WERI-Rb-1 (cell line): ENCODE data around the gene CCNC.
A peak's percentile ranks its signal among the peaks of the same experiment; 100 is the strongest.

Experiments used
- DNase-seq: peaks from one replicate; pipeline ENCODE4 v3.0.0-alpha.2; 2020
- H3K27ac ChIP-seq: fragments of 250-450 bp; sonication (Bioruptor Pico); 2 replicates; pipeline ENCODE4 v1.5.1; 2020; ENCODE audit warnings: mild to moderate bottlenecking, moderate library complexity
- H3K27me3 ChIP-seq: fragments of 250-450 bp; sonication (Bioruptor Pico); 2 replicates; pipeline ENCODE4 v1.5.1; 2021; ENCODE audit warnings: mild to moderate bottlenecking, low read depth, moderate library complexity; ENCODE audit not compliant: insufficient read depth, severe bottlenecking
- H3K36me3 ChIP-seq: fragments of 250-450 bp; sonication (Bioruptor Pico); 2 replicates; pipeline ENCODE4 v1.5.1; 2020; ENCODE audit warnings: mild to moderate bottlenecking, moderate library complexity
- H3K4me3 ChIP-seq: 2 replicates; pipeline ENCODE4 v1.5.1; 2011; ENCODE audit warnings: low read depth, mild to moderate bottlenecking, control low read depth, low read length
- H3K9me3 ChIP-seq: fragments of 250-450 bp; sonication (Bioruptor Pico); 2 replicates; pipeline ENCODE4 v1.5.1; 2021; ENCODE audit warnings: mild to moderate bottlenecking, moderate library complexity; ENCODE audit not compliant: severe bottlenecking
- TF ChIP-seq, protein P1 (sequence below): IDR thresholded peaks from 2 replicates; pipeline ENCODE4 v1.5.1; 2011; ENCODE audit warnings: low read depth, mild to moderate bottlenecking, control low read depth, inconsistent platforms, low read length

CCNC gene

DNA sequence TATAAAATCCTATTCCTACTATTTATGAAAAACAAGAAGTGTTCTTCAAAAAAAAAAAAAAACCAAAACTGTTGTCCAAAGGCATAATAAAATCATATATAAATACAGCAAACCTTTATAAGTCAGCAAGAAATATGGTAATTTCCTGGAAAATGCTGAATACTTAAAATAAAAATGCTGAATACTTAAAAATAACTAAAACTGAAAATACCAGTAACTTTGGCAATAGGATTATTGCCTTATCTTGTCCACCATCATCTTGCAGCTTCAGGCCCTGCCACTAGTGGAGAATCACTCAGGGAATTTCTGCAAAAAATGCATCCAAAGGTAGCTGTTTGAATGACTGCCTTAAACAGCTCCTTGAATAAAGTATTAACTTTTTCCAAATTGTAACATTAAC, 24.5 kb downstream of the CCNC start:
- Histone ChIP-seq H3K4me3 (no peak overlapping the region), H3K36me3 (peaks cover 55% of the 10 kb centered on the region), H3K27ac (no peak overlapping the region), H3K9me3 (no peaks in the 10 kb centered on the region), H3K27me3 (no peaks in the 10 kb centered on the region)
- TF ChIP-seq, protein P1, sequence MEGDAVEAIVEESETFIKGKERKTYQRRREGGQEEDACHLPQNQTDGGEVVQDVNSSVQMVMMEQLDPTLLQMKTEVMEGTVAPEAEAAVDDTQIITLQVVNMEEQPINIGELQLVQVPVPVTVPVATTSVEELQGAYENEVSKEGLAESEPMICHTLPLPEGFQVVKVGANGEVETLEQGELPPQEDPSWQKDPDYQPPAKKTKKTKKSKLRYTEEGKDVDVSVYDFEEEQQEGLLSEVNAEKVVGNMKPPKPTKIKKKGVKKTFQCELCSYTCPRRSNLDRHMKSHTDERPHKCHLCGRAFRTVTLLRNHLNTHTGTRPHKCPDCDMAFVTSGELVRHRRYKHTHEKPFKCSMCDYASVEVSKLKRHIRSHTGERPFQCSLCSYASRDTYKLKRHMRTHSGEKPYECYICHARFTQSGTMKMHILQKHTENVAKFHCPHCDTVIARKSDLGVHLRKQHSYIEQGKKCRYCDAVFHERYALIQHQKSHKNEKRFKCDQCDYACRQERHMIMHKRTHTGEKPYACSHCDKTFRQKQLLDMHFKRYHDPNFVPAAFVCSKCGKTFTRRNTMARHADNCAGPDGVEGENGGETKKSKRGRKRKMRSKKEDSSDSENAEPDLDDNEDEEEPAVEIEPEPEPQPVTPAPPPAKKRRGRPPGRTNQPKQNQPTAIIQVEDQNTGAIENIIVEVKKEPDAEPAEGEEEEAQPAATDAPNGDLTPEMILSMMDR: no peak
- DNase-seq: no peak

DNA sequence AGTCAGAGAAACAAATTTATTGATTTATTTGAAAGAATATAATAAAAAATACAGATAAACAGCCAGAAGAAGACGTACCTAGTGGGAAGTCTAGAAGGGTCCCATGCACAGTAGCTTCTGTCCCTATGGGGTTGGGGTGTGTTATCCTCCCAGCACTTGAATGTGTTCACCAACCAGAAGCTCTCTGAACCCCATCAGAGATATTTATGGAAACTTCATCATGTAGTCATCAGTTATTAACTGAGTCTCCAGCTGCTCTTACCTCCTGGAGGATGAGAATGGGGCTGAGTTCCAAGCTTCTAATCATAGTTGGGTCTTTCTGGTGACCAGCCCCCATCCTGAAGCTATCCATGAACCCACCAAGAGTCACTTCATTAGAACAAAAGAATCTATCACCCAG, 37.8 kb downstream of the CCNC start:
- DNase-seq: no peak
- Histone ChIP-seq H3K4me3 (no peak overlapping the region), H3K36me3 (no peaks in the 10 kb centered on the region; the same call in 1 of the 2 replicates), H3K9me3 (no peaks in the 10 kb centered on the region), H3K27ac (no peak overlapping the region), H3K27me3 (no peaks in the 10 kb centered on the region)
- TF ChIP-seq, protein P1: no peak

DNA sequence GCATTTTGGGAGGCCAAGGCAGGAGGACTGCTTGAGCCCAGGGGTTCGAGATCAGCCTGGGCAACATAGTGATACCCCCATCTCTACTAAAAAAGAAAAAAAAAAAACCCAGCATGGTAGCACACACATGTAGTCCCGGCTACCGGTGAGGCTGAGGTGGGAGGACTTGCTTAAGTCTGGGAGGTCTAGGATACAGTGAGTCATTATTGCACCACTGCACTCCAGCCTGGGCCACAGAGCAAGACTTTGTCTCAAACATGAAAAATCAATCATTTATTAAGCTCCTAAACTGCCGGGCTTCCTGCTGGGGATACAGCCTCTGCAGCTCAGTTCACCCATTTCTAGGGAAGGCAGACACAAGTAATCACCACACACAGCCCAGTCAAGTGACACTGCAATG, 45.9 kb downstream of the CCNC start:
- Histone ChIP-seq H3K9me3 (no peaks in the 10 kb centered on the region), H3K36me3 (no peaks in the 10 kb centered on the region), H3K4me3 (no peak overlapping the region), H3K27me3 (no peaks in the 10 kb centered on the region), H3K27ac (no peak overlapping the region)
- TF ChIP-seq, protein P1: no peak
- no peak for DNase-seq

DNA sequence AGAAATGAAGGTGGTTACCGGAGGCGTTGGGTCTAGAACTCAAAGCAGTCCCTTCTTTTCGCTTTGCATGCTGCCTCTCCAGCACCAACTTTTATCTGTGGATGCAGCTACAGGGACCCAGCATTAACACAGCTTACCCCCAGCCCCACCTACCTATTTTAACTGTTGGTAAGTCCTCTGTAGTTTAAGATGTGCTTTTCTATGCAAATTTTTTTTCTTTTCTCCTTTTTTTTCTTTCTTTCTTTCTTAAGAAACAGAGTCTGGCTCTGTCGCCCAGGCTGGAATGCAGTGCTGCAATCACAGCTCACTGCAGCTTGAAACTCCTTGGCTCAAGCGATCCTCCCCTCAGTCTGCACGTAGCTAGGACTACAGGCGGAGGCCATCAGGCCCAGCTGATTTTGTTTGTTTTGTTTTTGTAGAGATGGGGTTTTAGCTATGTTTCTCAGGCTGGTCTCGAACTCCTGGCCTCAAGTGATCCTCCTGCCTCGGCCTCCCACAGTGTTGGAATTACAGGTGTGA, 46.8 kb downstream of the CCNC start:
- no peaks in the 10 kb centered on the region for H3K27me3 ChIP-seq
- H3K4me3 ChIP-seq: peak overlapping the region; percentile 68
- DNase-seq: no peak
- peak overlapping the region; percentile 67 for H3K27ac ChIP-seq
- H3K9me3 ChIP-seq: no peaks in the 10 kb centered on the region
- no peaks in the 10 kb centered on the region for H3K36me3 ChIP-seq
- TF ChIP-seq, protein P1: no peak

DNA sequence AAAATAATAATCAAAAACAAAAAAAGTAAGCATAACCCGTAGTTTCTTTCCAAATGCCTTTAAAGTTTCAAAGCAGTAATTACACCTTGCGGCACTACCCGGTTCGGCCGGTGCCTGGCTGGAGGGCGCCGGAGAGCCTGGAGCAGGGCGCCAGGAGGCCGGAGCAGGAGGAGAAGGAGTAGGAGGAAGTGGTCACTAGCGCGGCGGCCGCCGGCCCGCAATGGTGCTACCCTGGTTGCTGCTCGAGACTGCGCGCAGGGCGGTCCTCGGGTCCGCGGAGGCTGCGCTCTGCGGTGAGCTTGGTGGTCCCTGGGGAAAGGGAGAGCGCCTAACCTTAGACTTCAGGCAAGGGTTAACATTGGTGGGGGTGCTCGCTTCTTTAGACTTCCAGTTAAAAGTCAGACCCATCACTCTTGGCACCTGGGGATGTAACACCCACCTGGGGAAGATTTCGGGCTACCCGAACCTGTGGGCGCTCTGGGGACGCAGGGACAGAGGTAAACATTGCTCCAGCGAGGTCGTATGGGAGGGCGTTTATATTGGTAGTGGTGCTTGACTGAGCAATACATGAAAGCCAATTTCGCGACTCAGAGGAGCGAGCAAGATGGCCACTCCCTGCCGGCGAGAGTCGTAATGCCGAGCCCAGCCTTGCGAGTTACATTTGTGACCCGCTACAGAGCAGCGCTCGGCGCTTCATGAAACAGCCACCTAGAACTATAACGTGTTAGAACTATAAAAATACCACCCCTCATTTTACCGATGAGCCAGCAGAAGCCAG, 47.4 kb downstream of the CCNC start:
- H3K9me3 ChIP-seq: no peaks in the 10 kb centered on the region
- peak overlapping the region; percentile 67 for H3K27ac ChIP-seq
- H3K36me3 ChIP-seq: no peaks in the 10 kb centered on the region
- TF ChIP-seq, protein P1: peak; percentile 47
- no peaks in the 10 kb centered on the region for H3K27me3 ChIP-seq
- DNase-seq: peak; percentile 71
- peak overlapping the region; percentile 68 for H3K4me3 ChIP-seq

DNA sequence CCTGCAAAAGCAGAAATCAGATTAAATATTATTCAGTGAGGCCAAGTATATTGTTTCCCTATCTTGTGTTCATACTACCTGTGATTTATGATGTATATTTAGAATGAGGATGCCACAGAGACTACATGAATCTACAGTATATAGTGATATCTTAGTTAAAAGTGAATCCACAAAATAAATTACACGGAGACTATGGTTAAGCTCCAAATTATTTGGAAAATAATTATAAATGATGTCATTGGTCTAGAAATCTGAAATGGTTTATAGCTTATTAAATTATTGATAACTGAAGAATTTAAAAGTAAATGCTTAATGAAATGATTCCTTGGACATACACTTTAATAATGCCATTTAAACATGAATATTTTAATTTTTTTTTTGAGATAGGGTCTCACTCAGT, 49.0 kb downstream of the CCNC start:
- no peak for DNase-seq
- Histone ChIP-seq H3K27ac (no peak overlapping the region), H3K4me3 (no peak overlapping the region), H3K27me3 (no peaks in the 10 kb centered on the region), H3K9me3 (no peaks in the 10 kb centered on the region), H3K36me3 (no peaks in the 10 kb centered on the region)
- TF ChIP-seq, protein P1: no peak
